Measurements from ENCODE around the gene LRCH1. TPM values are rescaled to one million over a fixed set of nuclear protein-coding genes. Genes with fewer than 3 reads are reported as not detected.
A peak's percentile ranks its signal among the peaks of the same experiment; 100 is the strongest.

Gene LRCH1
- total and polyA plus RNA-seq, 2 of the 4 experiments (the other 2 are of a cell fraction), result 7.0 to 8.8 TPM

- peak; percentile 22 for DNase-seq
- no peak overlapping the region for H3K4me2 ChIP-seq (ENCODE audit: low read depth, low read length)
- intact Hi-C loops (cut with micrococcal nuclease), result no loop called here
Measured at GRCh38 chr13:46749951-46750350, 197.0 kb downstream of the LRCH1 start.

More at GRCh38 chr13:46749951-46750350, 197.0 kb downstream of the LRCH1 start:
- H3K27me3 ChIP-seq (ENCODE audit: control insufficient read depth, insufficient read depth, low read length), result no peaks in the 10 kb centered on the region
- H2BK15ac ChIP-seq (ENCODE audit: low read depth, low read length), result no peak overlapping the region
- in situ Hi-C loops (cut with MboI; ENCODE audit: low sequenced_read_pairs), result no loop called here
- WGBS, 2 experiments (ENCODE audit: extremely low coverage in 2 of 2, insufficient read length in 1 of 2), result 40% methylated on average over 1 of the region's 2 CpGs; no CpG with 5 or more reads in 1 of the 2 experiments
- no peak overlapping the region for H3K56ac ChIP-seq (ENCODE audit: extremely low read depth, insufficient read depth, low read length)
- H3K9me1 ChIP-seq (ENCODE audit: insufficient read depth, low read length), result peaks cover 6% of the 10 kb centered on the region; the same call in 1 of the 2 replicates
- H3K4me3 ChIP-seq (ENCODE audit: insufficient read depth, low read depth, low read length), result no peak overlapping the region
- no peak overlapping the region for H3K14ac ChIP-seq (replicated peaks; ENCODE audit: low read depth, low read length)
- no peak overlapping the region for H3K4ac ChIP-seq (ENCODE audit: low read depth, low read length)
- no peaks in the 10 kb centered on the region for H3K9me3 ChIP-seq (ENCODE audit: control insufficient read depth, insufficient read depth, low read length)
- H3K23ac ChIP-seq (ENCODE audit: low read depth, low read length), result no peak overlapping the region
- dilution Hi-C loops (cut with HindIII; ENCODE audit: low sequenced_read_pairs, unreplicated experiment), result no loop called here
- H4K20me1 ChIP-seq (ENCODE audit: insufficient read depth, low read length), result no peaks in the 10 kb centered on the region
- no peak overlapping the region for H4K5ac ChIP-seq (ENCODE audit: low read depth, low read length)
- no peak for ATAC-seq (ENCODE audit: low read depth)
- POLR2A ChIA-PET (ENCODE audit: unreplicated experiment), result interaction anchor here (0.6 kb wide), 1 partner anchor 429 kb away, joined by 3 read pairs; no protein-coding TSS in a partner anchor
- no peak overlapping the region for H3K27ac ChIP-seq (ENCODE audit: insufficient read depth, low read length)
- H2AFZ ChIP-seq (replicated peaks; ENCODE audit: low read length, poor library complexity), result no peak overlapping the region
- H3K18ac ChIP-seq (ENCODE audit: low read depth, low read length), result no peak overlapping the region
- no peak overlapping the region for H2BK120ac ChIP-seq (ENCODE audit: low read depth, low read length)
- CTCF ChIA-PET, result no interaction called here
- TF ChIP-seq CHD1 (IDR thresholded peaks at IDR 0.05; ENCODE audit: low read depth, low read length), result no peak
- TF ChIP-seq CEBPB (IDR thresholded peaks at IDR 0.05; ENCODE audit: low read depth, low read length), result no peak
- TF ChIP-seq RAD21 (IDR thresholded peaks at IDR 0.05; ENCODE audit: low read length), result no peak
- TF ChIP-seq MAFK (IDR thresholded peaks at IDR 0.05; ENCODE audit: low read depth, low read length), result no peak
- TF ChIP-seq RCOR1 (IDR thresholded peaks at IDR 0.05; ENCODE audit: insufficient replicate concordance, low read length), result no peak
- TF ChIP-seq BHLHE40 (IDR thresholded peaks at IDR 0.05; ENCODE audit: low read depth, low read length), result no peak
- TF ChIP-seq FOS (IDR thresholded peaks at IDR 0.05; ENCODE audit: low read depth, low read length), result no peak
- TF ChIP-seq MAZ (IDR thresholded peaks at IDR 0.05; ENCODE audit: borderline replicate concordance, low read depth, low read length), result no peak
- TF ChIP-seq POLR2A (IDR thresholded peaks at IDR 0.05; ENCODE audit: low read depth, low read length), result no peak
- TF ChIP-seq NFE2L2 (IDR thresholded peaks at IDR 0.05; ENCODE audit: low read depth, low read length), result no peak
- TF ChIP-seq RFX5 (IDR thresholded peaks at IDR 0.05; ENCODE audit: low read depth, low read length), result no peak
- no peak for TF ChIP-seq SMC3 (IDR thresholded peaks at IDR 0.05; ENCODE audit: low read depth, low read length)
- H2AK5ac ChIP-seq (ENCODE audit: low read depth, low read length), result no peak overlapping the region
- H3K4me1 ChIP-seq (ENCODE audit: control insufficient read depth, insufficient read depth, low read length), result no peaks in the 10 kb centered on the region; the same call in 1 of the 2 replicates
- no peaks in the 10 kb centered on the region; a peak in 1 of 4 replicates for H3K79me1 ChIP-seq (ENCODE audit: low read depth in 1 of 2, low read length in 2 of 2)
- no peak overlapping the region for H2AK9ac ChIP-seq (replicated peaks; ENCODE audit: low read depth, low read length, poor library complexity)
- H2BK20ac ChIP-seq (ENCODE audit: low read depth, low read length), result no peak overlapping the region
- peaks cover 24% of the 10 kb centered on the region for H3K36me3 ChIP-seq (ENCODE audit: control insufficient read depth, insufficient read depth, low read length)
- H4K91ac ChIP-seq (ENCODE audit: insufficient read depth, low read depth, low read length), result no peak overlapping the region
- no peak overlapping the region for H4K8ac ChIP-seq (ENCODE audit: low read depth in 2 of 2, low read length in 2 of 2)
- no peak overlapping the region for H3K9ac ChIP-seq (ENCODE audit: low read depth, low read length)
- no peak overlapping the region for H2BK5ac ChIP-seq (ENCODE audit: low read depth, low read length, poor library complexity, severe bottlenecking)
- no TSS peak for BruUV-seq (replicated peaks)
